Measurements from ENCODE around the gene TANC1.

TANC1 gene

DNA sequence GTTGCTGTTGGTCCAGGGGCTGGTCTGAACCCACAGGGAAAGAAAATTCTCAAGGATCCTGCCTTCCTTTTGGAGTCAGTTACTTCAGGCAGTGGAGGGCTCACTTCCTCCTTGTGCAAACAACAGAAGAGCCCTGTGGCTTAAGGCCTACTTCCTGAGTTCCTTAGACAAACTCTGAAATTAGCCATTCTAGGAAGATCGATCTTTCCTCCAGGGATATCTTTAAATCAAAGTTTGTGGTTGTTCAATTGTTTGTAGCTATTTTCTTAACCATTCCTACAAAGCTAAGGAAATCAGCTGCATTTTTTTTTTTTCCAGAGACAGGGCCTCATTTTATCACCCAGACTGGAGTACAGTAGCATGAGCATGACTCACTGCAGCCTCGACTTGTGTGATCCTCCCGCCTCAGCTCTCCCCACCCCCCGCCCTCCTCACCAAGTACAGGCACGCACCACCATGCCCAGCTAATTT is 156.0 kb downstream of the TANC1 start:
- H3K27me3 ChIP-seq (ENCODE audit: control insufficient read depth, insufficient read depth, low read length, poor library complexity, severe bottlenecking), result no peaks in the 10 kb centered on the region
- WGBS, 2 experiments, result 42 to 64% methylated on average over 2 to 4 of the region's 5 CpGs
- no peaks in the 10 kb centered on the region for H3K9me3 ChIP-seq (ENCODE audit: control insufficient read depth, low read length)
- no peak overlapping the region for H3K4me3 ChIP-seq (ENCODE audit: insufficient read depth, low read depth, low read length)
- peaks cover 8% of the 10 kb centered on the region for H3K4me1 ChIP-seq (ENCODE audit: control insufficient read depth, insufficient read depth, low read length)
- H3K36me3 ChIP-seq (ENCODE audit: control insufficient read depth, insufficient read depth, low read length), result no peaks in the 10 kb centered on the region
- H3K27ac ChIP-seq (ENCODE audit: insufficient read depth, low read depth, low read length, poor library complexity, severe bottlenecking), result no peak overlapping the region

DNA sequence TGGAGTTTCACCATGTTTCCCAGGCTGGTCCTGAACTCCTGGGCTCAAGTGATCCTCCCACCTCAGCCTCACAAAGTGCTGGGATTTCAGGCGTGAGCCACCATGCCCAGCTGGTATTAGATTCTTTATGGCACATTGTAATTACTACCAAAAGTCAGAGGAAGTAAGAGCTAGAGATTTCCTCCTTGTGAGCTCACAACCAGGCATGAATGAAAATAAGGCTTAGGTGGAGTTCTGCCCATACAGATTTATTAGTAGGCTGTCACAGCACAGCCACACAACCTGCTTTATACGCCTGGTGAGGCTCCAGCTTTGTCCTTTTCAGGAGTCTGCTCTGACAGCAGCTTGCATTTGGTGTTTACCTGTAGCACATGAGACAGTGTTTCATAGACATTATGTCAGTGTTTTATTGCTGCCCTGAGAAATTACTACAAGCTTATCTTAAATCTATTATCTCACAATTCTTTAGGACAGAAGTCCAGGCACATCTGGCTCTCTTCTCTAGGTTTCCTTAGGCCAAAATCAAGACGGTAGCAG is 156.6 kb downstream of the TANC1 start:
- WGBS, 2 experiments, result 85 to 88% methylated on average over 3 of the region's 3 CpGs
- H3K4me1 ChIP-seq (ENCODE audit: control insufficient read depth, insufficient read depth, low read length), result peaks cover 8% of the 10 kb centered on the region
- no peaks in the 10 kb centered on the region for H3K9me3 ChIP-seq (ENCODE audit: control insufficient read depth, low read length)
- no peak overlapping the region for H3K4me3 ChIP-seq (ENCODE audit: insufficient read depth, low read depth, low read length)
- no peaks in the 10 kb centered on the region for H3K27me3 ChIP-seq (ENCODE audit: control insufficient read depth, insufficient read depth, low read length, poor library complexity, severe bottlenecking)
- H3K27ac ChIP-seq (ENCODE audit: insufficient read depth, low read depth, low read length, poor library complexity, severe bottlenecking), result no peak overlapping the region
- H3K36me3 ChIP-seq (ENCODE audit: control insufficient read depth, insufficient read depth, low read length), result no peaks in the 10 kb centered on the region

DNA sequence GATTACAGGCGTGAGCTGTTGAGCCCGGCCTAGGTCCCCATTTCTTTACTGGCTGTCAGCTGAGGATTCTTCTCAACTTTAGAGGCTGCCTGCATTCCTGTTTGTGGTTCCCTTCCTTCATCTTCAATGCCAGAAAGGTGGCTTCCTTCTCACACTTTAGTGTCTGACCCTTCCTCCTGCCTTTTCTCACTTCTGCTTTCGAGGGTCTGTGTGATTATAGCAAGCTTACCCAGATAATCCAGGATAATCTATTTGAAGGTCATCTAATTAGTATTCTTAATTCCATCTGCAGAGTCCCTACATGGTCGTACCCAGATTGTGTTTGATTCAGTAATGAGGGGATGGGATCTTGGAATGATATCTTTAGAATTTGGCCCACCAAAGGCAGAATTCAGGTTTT is 157.4 kb downstream of the TANC1 start:
- 88 to 94% methylated on average over 3 to 4 of the region's 4 CpGs for WGBS, 2 experiments
- Histone ChIP-seq H3K9me3 (ENCODE audit: control insufficient read depth, low read length) (no peaks in the 10 kb centered on the region), H3K27me3 (ENCODE audit: control insufficient read depth, insufficient read depth, low read length, poor library complexity, severe bottlenecking) (no peaks in the 10 kb centered on the region), H3K4me1 (ENCODE audit: control insufficient read depth, insufficient read depth, low read length) (peaks cover 8% of the 10 kb centered on the region), H3K4me3 (ENCODE audit: insufficient read depth, low read depth, low read length) (no peak overlapping the region), H3K36me3 (ENCODE audit: control insufficient read depth, insufficient read depth, low read length) (no peaks in the 10 kb centered on the region), H3K27ac (ENCODE audit: insufficient read depth, low read depth, low read length, poor library complexity, severe bottlenecking) (no peak overlapping the region)

DNA sequence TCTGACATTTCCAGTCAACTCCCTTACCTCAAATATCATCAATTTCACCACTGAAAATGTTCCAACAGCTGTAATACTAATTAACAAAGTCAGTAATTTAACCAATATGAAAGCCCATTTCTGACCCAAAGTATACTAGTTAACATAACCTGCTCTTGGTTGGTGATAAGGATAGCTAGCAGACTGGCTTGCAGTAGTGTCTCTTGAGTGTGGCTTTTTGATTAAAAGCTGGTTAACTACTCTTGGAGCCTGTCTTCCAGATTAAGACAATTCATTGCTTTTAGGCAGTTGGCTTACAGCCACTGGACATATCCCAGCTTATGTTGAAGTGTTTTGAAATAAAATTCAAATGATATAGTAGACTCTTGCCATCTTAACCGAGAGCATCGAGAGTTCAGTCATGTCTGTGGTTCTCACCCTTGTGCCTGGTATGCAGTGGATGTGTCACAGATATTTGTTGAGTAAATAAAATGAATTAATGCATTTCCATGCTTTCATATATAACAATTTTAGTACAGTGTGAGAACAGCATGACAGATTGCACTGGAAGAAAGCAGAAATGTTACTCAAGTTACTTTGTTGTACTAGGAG is 158.1 kb downstream of the TANC1 start:
- Histone ChIP-seq H3K27ac (ENCODE audit: insufficient read depth, low read depth, low read length, poor library complexity, severe bottlenecking) (no peak overlapping the region), H3K9me3 (ENCODE audit: control insufficient read depth, low read length) (no peaks in the 10 kb centered on the region), H3K36me3 (ENCODE audit: control insufficient read depth, insufficient read depth, low read length) (no peaks in the 10 kb centered on the region), H3K27me3 (ENCODE audit: control insufficient read depth, insufficient read depth, low read length, poor library complexity, severe bottlenecking) (no peaks in the 10 kb centered on the region), H3K4me1 (ENCODE audit: control insufficient read depth, insufficient read depth, low read length) (peaks cover 8% of the 10 kb centered on the region), H3K4me3 (ENCODE audit: insufficient read depth, low read depth, low read length) (no peak overlapping the region)
- 67 to 95% methylated on average over 2 of the region's 2 CpGs for WGBS, 2 experiments

DNA sequence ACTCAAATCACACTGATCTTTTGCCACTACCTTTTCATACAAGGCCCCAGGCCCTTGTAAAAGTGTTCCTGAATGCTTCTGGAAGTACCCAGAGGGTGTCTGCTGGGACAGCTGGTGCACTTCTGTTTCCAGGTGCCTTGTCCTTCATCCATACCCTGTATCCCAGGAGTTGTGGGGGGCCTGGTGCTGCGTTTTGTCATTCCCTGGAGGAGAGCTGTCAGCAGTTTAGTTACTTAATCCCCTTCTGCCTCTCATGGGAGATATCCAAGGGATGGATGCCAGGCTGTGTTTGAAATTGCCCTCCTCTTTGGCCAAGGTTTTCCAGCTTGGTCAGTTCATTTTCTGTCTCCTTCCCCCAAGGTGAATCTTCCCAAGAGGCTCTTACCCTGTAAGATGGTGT is 159.8 kb downstream of the TANC1 start:
- peaks cover 8% of the 10 kb centered on the region for H3K4me1 ChIP-seq (ENCODE audit: control insufficient read depth, insufficient read depth, low read length)
- no peak overlapping the region for H3K27ac ChIP-seq (ENCODE audit: insufficient read depth, low read depth, low read length, poor library complexity, severe bottlenecking)
- 63 to 73% methylated on average over 1 of the region's 1 CpG for WGBS, 2 experiments
- no peaks in the 10 kb centered on the region for H3K9me3 ChIP-seq (ENCODE audit: control insufficient read depth, low read length)
- no peaks in the 10 kb centered on the region for H3K36me3 ChIP-seq (ENCODE audit: control insufficient read depth, insufficient read depth, low read length)
- H3K27me3 ChIP-seq (ENCODE audit: control insufficient read depth, insufficient read depth, low read length, poor library complexity, severe bottlenecking), result no peaks in the 10 kb centered on the region
- H3K4me3 ChIP-seq (ENCODE audit: insufficient read depth, low read depth, low read length), result no peak overlapping the region

DNA sequence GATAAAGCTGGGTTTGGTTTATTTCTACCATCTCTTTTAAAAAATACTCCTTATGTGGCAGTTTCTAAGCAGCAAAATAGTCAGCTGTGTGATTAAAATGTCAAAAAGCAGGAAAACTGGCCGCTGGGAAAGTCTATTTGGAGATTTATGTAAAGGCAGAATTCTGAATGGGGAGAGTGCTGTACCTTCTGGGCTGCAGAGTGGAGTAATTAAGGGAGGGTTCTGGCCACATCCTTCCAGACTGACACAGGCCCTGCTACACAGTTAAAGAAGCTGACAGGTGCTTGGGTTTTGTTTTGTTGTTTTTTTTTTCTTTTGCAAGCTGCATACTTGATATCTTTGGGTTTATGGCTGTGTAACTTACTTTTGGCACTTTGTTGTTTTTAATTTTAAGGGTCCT is 160.8 kb downstream of the TANC1 start:
- Histone ChIP-seq H3K27ac (ENCODE audit: insufficient read depth, low read depth, low read length, poor library complexity, severe bottlenecking) (no peak overlapping the region), H3K4me3 (ENCODE audit: insufficient read depth, low read depth, low read length) (no peak overlapping the region), H3K4me1 (ENCODE audit: control insufficient read depth, insufficient read depth, low read length) (peaks cover 8% of the 10 kb centered on the region), H3K36me3 (ENCODE audit: control insufficient read depth, insufficient read depth, low read length) (no peaks in the 10 kb centered on the region), H3K9me3 (ENCODE audit: control insufficient read depth, low read length) (no peaks in the 10 kb centered on the region), H3K27me3 (ENCODE audit: control insufficient read depth, insufficient read depth, low read length, poor library complexity, severe bottlenecking) (no peaks in the 10 kb centered on the region)
- 56% methylated on average over 1 of the region's 1 CpG for WGBS, 2 experiments

DNA sequence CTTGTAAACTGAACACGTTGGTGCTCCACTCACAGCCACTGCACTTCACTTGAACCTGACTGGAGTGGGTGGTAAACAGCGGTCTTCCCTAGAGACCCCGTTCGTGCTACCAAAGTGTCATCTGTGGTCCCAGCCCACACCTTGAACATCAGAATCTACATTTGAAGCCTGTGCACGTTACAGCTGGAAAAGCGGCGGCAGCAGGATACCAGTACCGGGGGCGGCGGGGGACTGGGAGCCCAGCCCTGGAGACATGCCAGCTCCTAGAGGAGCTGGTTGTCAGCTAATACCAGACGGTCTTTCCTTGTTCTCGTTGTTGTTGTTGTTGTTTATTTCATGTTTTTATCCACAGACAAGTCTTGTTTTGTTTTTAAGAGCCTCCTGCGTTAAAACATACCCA is 161.4 kb downstream of the TANC1 start:
- no peak overlapping the region for H3K27ac ChIP-seq (ENCODE audit: insufficient read depth, low read depth, low read length, poor library complexity, severe bottlenecking)
- no peaks in the 10 kb centered on the region for H3K27me3 ChIP-seq (ENCODE audit: control insufficient read depth, insufficient read depth, low read length, poor library complexity, severe bottlenecking)
- H3K4me3 ChIP-seq (ENCODE audit: insufficient read depth, low read depth, low read length), result no peak overlapping the region
- H3K36me3 ChIP-seq (ENCODE audit: control insufficient read depth, insufficient read depth, low read length), result no peaks in the 10 kb centered on the region
- WGBS, 2 experiments, result 94 to 95% methylated on average over 13 of the region's 13 CpGs
- H3K4me1 ChIP-seq (ENCODE audit: control insufficient read depth, insufficient read depth, low read length), result peaks cover 8% of the 10 kb centered on the region
- H3K9me3 ChIP-seq (ENCODE audit: control insufficient read depth, low read length), result no peaks in the 10 kb centered on the region

DNA sequence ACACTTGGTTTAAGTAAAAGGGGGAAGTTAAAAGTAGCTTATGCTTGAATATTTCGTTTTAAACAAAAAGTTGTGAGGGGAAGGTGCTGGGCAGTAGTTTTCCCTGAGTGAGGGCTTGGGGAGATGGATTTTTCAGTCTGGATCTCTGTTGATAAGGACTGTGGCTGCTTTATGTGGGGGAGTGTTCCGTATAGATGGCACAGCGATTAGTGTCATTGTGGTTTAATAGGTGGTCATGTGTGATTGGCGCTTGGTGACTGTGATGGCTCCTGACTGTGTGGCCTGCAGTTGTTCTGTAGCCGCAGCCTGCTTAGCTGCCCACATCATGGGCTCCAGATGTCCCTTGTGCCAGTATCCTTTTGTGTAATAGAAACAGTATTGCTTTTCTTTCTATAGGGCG is 161.9 kb downstream of the TANC1 start:
- Histone ChIP-seq H3K27me3 (ENCODE audit: control insufficient read depth, insufficient read depth, low read length, poor library complexity, severe bottlenecking) (no peaks in the 10 kb centered on the region), H3K9me3 (ENCODE audit: control insufficient read depth, low read length) (no peaks in the 10 kb centered on the region), H3K27ac (ENCODE audit: insufficient read depth, low read depth, low read length, poor library complexity, severe bottlenecking) (no peak overlapping the region), H3K4me1 (ENCODE audit: control insufficient read depth, insufficient read depth, low read length) (peaks cover 8% of the 10 kb centered on the region), H3K4me3 (ENCODE audit: insufficient read depth, low read depth, low read length) (no peak overlapping the region), H3K36me3 (ENCODE audit: control insufficient read depth, insufficient read depth, low read length) (no peaks in the 10 kb centered on the region)
- 88 to 91% methylated on average over 6 of the region's 6 CpGs for WGBS, 2 experiments

DNA sequence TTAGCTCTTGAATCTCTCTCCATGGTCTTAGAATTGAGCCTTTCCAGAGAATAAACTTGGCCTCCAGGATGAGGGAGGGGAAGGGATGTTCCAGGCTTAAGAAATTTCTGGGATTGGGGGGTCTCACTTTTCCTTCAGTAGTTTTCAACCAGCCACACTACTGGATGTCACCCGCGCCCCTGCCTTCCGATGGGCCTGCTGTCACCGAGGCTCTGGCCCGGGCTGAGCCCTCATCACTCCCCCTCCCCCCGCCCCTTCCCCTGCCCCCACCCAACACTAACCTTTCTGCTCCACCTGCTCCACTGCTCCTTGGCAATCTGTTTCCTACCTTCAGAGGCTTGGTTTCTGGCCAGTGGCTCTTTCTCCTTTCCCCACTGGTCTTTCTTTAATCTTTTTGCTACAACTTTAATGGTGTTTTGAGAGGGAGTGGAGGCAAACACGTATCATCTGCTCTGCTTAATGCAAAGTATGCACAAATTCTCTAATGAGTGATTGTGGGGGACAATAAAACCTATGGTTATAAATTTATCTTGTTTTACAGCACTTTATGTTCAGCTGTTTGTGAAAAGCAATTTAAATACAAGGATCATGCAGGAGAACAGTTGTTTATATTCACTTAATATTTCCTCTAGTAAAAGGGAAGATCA is 162.9 kb downstream of the TANC1 start:
- H3K27me3 ChIP-seq (ENCODE audit: control insufficient read depth, insufficient read depth, low read length, poor library complexity, severe bottlenecking), result no peaks in the 10 kb centered on the region
- H3K36me3 ChIP-seq (ENCODE audit: control insufficient read depth, insufficient read depth, low read length), result no peaks in the 10 kb centered on the region
- H3K27ac ChIP-seq (ENCODE audit: insufficient read depth, low read depth, low read length, poor library complexity, severe bottlenecking), result no peak overlapping the region
- 73 to 80% methylated on average over 5 to 7 of the region's 7 CpGs for WGBS, 2 experiments
- peaks cover 14% of the 10 kb centered on the region for H3K4me1 ChIP-seq (ENCODE audit: control insufficient read depth, insufficient read depth, low read length)
- no peak overlapping the region for H3K4me3 ChIP-seq (ENCODE audit: insufficient read depth, low read depth, low read length)
- H3K9me3 ChIP-seq (ENCODE audit: control insufficient read depth, low read length), result no peaks in the 10 kb centered on the region

DNA sequence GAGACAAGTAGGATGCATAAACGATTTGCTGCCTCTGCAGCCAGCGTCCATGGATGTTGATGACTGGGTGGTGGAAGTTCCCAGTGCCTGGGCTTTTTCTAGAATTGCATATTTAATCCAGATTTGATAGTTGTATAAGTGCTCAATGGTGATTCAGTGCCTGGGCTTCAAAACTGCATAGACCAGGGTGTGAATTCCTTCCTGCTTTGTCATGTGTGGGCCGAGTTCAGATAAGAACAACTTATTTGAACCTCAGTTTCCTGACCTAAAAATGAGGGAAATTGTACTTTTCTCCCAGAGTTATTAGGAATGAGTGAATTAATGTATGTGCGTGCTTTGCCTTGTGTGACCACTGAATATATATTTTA is 163.5 kb downstream of the TANC1 start:
- Histone ChIP-seq H3K4me1 (ENCODE audit: control insufficient read depth, insufficient read depth, low read length) (peaks cover 16% of the 10 kb centered on the region), H3K36me3 (ENCODE audit: control insufficient read depth, insufficient read depth, low read length) (no peaks in the 10 kb centered on the region)

More for the DNA sequence above, 163.5 kb downstream of the TANC1 start:
- Histone ChIP-seq H3K27ac (ENCODE audit: insufficient read depth, low read depth, low read length, poor library complexity, severe bottlenecking) (no peak overlapping the region), H3K4me3 (ENCODE audit: insufficient read depth, low read depth, low read length) (no peak overlapping the region), H3K27me3 (ENCODE audit: control insufficient read depth, insufficient read depth, low read length, poor library complexity, severe bottlenecking) (no peaks in the 10 kb centered on the region), H3K9me3 (ENCODE audit: control insufficient read depth, low read length) (no peaks in the 10 kb centered on the region)
- 82 to 95% methylated on average over 3 to 4 of the region's 4 CpGs for WGBS, 2 experiments

All from ectodermal cell (in vitro differentiated cells).